GM23338 (cell line): ENCODE results near the gene NIPAL1.

Source experiments
- CREB1 ChIP-seq: fragments of 250-450 bp; sonication (Bioruptor Pico); IDR thresholded peaks from 2 replicates; pipeline ENCODE4 v1.5.0; 2020; ENCODE audit warnings: low read depth, mild to moderate bottlenecking, moderate library complexity
- EZH2 ChIP-seq: fragments of 200-600 bp; sonication (generic); IDR thresholded peaks from one replicate; pipeline ENCODE4 v1.8.0; 2017; ENCODE audit warnings: antibody characterized with exemption, mild to moderate bottlenecking, low read depth; ENCODE audit not compliant: unreplicated experiment
- EZH2phosphoT487 ChIP-seq: fragments of 200-600 bp; sonication (generic); IDR thresholded peaks from one replicate; pipeline ENCODE4 v1.8.1; 2018; ENCODE audit warnings: antibody characterized with exemption; ENCODE audit not compliant: unreplicated experiment
- JUNB ChIP-seq: IDR thresholded peaks from one replicate; pipeline ENCODE4 v1.6.1; 2016; ENCODE audit warnings: antibody characterized with exemption; ENCODE audit not compliant: unreplicated experiment
- NANOG ChIP-seq: IDR thresholded peaks from 2 replicates; pipeline ENCODE4 v1.6.1; 2016; ENCODE audit warnings: antibody characterized with exemption, borderline replicate concordance
- POLR2AphosphoS5 ChIP-seq: IDR thresholded peaks from 2 replicates; pipeline ENCODE4 v1.6.1; 2016; ENCODE audit warnings: antibody characterized with exemption, low read depth
- ZNF114 ChIP-seq: fragments of 250-450 bp; sonication (Bioruptor Pico); IDR thresholded peaks from 2 replicates; pipeline ENCODE4 v1.5.0; 2020; ENCODE audit warnings: mild to moderate bottlenecking, moderate library complexity
- TF ChIP-seq, protein P1 (sequence below): IDR thresholded peaks from one replicate; pipeline ENCODE4 v1.6.1; 2018; ENCODE audit warnings: antibody characterized with exemption; ENCODE audit not compliant: unreplicated experiment
- TF ChIP-seq, protein P2 (sequence below), 2 experiments: fragments of 200-600 bp in 1 of 2; sonication (generic) in 1 of 2; conservative IDR thresholded peaks; 2 replicates each; pipeline versions ENCODE4 v1.5.1 to v1.6.1; 2016 to 2017; ENCODE audit warnings: antibody characterized with exemption in 2 of 2, low read depth in 2 of 2, mild to moderate bottlenecking in 2 of 2, moderate library complexity in 1 of 2
- TF ChIP-seq, protein P3 (sequence below): fragments of 250-450 bp; sonication (Bioruptor Pico); IDR thresholded peaks from 2 replicates; pipeline ENCODE4 v1.5.0; 2020; ENCODE audit warnings: mild to moderate bottlenecking, moderate library complexity

DNA sequence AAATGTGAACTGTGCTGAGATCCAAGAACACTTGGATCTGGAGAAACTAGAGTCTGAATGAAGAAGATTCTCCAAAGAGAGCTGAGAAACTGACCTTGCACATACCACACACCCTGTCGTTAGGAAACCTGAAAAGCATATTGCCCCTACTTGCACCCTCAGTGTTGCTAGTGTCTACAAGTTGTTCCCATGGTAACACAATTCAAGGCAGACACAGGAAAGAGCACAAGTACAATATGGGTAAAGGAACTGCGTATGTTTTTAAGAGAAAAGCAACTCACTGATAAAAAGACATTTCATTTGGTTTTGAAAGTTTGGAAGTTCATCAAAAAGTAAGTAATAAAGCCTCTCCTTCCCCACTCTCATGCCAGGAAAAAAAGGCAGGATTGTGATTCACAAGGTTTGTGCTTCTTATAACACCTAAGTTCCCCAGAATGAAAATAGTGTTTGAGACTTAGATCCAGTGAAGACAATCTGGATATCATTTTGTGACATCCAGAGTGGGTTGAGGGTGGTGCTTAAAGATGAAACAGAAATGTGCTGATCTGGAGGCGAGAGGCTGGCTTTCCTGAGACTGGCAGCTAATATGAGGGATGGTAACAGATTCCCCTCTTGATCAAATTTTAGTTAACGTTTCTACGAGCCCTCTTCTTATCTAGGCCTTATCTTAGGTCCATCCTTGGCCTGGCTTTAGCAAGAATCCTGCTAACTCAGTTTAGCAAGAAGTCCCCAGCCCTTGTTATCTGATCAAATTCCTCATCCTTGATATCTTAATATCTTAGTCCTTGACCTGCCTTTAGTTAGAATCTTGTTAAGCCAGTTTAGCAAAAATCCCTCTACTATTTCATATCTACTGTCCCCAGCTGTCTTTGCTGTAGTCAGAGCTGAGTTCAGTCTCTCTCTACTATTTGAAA lies 42.3 kb downstream of the NIPAL1 start:
- TF ChIP-seq, protein P1, sequence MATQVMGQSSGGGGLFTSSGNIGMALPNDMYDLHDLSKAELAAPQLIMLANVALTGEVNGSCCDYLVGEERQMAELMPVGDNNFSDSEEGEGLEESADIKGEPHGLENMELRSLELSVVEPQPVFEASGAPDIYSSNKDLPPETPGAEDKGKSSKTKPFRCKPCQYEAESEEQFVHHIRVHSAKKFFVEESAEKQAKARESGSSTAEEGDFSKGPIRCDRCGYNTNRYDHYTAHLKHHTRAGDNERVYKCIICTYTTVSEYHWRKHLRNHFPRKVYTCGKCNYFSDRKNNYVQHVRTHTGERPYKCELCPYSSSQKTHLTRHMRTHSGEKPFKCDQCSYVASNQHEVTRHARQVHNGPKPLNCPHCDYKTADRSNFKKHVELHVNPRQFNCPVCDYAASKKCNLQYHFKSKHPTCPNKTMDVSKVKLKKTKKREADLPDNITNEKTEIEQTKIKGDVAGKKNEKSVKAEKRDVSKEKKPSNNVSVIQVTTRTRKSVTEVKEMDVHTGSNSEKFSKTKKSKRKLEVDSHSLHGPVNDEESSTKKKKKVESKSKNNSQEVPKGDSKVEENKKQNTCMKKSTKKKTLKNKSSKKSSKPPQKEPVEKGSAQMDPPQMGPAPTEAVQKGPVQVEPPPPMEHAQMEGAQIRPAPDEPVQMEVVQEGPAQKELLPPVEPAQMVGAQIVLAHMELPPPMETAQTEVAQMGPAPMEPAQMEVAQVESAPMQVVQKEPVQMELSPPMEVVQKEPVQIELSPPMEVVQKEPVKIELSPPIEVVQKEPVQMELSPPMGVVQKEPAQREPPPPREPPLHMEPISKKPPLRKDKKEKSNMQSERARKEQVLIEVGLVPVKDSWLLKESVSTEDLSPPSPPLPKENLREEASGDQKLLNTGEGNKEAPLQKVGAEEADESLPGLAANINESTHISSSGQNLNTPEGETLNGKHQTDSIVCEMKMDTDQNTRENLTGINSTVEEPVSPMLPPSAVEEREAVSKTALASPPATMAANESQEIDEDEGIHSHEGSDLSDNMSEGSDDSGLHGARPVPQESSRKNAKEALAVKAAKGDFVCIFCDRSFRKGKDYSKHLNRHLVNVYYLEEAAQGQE = no peak
- TF ChIP-seq, protein P2, sequence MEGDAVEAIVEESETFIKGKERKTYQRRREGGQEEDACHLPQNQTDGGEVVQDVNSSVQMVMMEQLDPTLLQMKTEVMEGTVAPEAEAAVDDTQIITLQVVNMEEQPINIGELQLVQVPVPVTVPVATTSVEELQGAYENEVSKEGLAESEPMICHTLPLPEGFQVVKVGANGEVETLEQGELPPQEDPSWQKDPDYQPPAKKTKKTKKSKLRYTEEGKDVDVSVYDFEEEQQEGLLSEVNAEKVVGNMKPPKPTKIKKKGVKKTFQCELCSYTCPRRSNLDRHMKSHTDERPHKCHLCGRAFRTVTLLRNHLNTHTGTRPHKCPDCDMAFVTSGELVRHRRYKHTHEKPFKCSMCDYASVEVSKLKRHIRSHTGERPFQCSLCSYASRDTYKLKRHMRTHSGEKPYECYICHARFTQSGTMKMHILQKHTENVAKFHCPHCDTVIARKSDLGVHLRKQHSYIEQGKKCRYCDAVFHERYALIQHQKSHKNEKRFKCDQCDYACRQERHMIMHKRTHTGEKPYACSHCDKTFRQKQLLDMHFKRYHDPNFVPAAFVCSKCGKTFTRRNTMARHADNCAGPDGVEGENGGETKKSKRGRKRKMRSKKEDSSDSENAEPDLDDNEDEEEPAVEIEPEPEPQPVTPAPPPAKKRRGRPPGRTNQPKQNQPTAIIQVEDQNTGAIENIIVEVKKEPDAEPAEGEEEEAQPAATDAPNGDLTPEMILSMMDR (conservative IDR thresholded peaks at IDR 0.05; ENCODE audit: low read depth in 2 of 2) = no peak
- TF ChIP-seq NANOG = no peak
- no peak for TF ChIP-seq POLR2AphosphoS5
- no peak for TF ChIP-seq EZH2
- TF ChIP-seq ZNF114 = no peak
- no peak for TF ChIP-seq JUNB
- TF ChIP-seq, protein P3, sequence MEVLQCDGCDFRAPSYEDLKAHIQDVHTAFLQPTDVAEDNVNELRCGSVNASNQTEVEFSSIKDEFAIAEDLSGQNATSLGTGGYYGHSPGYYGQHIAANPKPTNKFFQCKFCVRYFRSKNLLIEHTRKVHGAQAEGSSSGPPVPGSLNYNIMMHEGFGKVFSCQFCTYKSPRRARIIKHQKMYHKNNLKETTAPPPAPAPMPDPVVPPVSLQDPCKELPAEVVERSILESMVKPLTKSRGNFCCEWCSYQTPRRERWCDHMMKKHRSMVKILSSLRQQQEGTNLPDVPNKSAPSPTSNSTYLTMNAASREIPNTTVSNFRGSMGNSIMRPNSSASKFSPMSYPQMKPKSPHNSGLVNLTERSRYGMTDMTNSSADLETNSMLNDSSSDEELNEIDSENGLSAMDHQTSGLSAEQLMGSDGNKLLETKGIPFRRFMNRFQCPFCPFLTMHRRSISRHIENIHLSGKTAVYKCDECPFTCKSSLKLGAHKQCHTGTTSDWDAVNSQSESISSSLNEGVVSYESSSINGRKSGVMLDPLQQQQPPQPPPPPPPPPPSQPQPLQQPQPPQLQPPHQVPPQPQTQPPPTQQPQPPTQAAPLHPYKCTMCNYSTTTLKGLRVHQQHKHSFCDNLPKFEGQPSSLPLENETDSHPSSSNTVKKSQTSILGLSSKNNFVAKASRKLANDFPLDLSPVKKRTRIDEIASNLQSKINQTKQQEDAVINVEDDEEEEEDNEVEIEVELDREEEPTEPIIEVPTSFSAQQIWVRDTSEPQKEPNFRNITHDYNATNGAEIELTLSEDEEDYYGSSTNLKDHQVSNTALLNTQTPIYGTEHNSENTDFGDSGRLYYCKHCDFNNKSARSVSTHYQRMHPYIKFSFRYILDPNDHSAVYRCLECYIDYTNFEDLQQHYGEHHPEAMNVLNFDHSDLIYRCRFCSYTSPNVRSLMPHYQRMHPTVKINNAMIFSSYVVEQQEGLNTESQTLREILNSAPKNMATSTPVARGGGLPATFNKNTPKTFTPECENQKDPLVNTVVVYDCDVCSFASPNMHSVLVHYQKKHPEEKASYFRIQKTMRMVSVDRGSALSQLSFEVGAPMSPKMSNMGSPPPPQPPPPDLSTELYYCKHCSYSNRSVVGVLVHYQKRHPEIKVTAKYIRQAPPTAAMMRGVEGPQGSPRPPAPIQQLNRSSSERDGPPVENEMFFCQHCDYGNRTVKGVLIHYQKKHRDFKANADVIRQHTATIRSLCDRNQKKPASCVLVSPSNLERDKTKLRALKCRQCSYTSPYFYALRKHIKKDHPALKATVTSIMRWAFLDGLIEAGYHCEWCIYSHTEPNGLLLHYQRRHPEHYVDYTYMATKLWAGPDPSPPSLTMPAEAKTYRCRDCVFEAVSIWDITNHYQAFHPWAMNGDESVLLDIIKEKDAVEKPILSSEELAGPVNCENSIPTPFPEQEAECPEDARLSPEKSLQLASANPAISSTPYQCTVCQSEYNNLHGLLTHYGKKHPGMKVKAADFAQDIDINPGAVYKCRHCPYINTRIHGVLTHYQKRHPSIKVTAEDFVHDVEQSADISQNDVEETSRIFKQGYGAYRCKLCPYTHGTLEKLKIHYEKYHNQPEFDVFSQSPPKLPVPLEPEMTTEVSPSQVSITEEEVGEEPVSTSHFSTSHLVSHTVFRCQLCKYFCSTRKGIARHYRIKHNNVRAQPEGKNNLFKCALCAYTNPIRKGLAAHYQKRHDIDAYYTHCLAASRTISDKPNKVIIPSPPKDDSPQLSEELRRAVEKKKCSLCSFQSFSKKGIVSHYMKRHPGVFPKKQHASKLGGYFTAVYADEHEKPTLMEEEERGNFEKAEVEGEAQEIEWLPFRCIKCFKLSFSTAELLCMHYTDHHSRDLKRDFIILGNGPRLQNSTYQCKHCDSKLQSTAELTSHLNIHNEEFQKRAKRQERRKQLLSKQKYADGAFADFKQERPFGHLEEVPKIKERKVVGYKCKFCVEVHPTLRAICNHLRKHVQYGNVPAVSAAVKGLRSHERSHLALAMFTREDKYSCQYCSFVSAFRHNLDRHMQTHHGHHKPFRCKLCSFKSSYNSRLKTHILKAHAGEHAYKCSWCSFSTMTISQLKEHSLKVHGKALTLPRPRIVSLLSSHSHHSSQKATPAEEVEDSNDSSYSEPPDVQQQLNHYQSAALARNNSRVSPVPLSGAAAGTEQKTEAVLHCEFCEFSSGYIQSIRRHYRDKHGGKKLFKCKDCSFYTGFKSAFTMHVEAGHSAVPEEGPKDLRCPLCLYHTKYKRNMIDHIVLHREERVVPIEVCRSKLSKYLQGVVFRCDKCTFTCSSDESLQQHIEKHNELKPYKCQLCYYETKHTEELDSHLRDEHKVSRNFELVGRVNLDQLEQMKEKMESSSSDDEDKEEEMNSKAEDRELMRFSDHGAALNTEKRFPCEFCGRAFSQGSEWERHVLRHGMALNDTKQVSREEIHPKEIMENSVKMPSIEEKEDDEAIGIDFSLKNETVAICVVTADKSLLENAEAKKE (CRISPR knock-in tag) = no peak
- no peak for TF ChIP-seq CREB1
- TF ChIP-seq EZH2phosphoT487 = no peak
